Testis (tissue), 2 donors: ENCODE measurements around the gene CRIM1.

Source experiments
- CTCF ChIP-seq, 3 experiments: fragments of 450-650 bp in 2 of 3; fragments of 200-600 bp in 1 of 3; sonication (generic) in 1 of 3; IDR thresholded peaks; one replicate each; pipeline ENCODE4 v1.5.1; 2016 to 2019; ENCODE audit warnings: antibody characterized with exemption in 3 of 3, mild to moderate bottlenecking in 2 of 3, moderate library complexity in 1 of 3
- POLR2A ChIP-seq: fragments of 450-650 bp; IDR thresholded peaks from one replicate; pipeline ENCODE4 v1.6.1; 2017; ENCODE audit warnings: antibody characterized with exemption, mild to moderate bottlenecking, moderate library complexity

- TF ChIP-seq CTCF (IDR thresholded peaks at IDR 0.05) (no peak), POLR2A (no peak)
Measured at GRCh38 chr2:36387258-36387916, 31.8 kb downstream of the CRIM1 start.
